ENCODE data around the gene KRTAP4-11. TPM values are rescaled to one million over a fixed set of nuclear protein-coding genes. Genes with fewer than 3 reads are reported as not detected.
"Not testable (repeated sequence)": the region's sequence is repeated elsewhere in the genome, so short reads cannot be mapped to it uniquely, and the experiment has no call there.

KRTAP4-11 gene
- total RNA-seq (2014; rRNA removed; shearing (Covaris generic)) = not detected in 2 replicates
- total RNA-seq (2022) = not detected in 2 replicates
- Bru-seq, nascent RNA = not detected
- not detected for BruChase-seq, experiment 1, labeled RNA remaining after a 6-hour chase
- BruChase-seq, experiment 2, labeled RNA remaining after a 2-hour chase = not detected
- long read RNA-seq = 0 reads

DNA sequence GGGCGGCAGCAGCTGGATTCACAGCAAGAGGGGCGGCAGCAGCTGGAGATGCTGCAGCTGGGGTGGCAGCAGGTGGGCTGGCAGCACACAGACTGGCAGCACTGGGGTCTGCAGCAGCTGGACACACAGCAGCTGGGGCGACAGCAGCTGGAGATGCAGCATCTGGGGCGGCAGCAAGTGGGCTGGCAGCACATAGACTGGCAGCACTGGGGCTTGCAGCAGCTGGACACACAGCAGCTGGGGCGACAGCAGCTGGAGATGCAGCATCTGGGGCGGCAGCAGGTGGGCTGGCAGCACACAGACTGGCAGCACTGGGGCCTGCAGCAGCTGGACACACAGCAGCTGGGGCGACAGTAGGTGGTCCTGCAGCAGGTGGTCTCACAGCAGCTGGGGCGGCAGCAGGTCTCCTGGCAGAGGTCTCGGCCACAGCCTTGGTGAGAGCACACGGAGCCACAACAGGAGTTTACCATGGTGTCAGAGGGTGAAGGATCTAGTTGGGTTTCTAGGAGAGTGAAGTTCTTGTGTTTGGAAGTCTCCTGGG, at the start of gene KRTAP4-11:
KRTAP4-11 (minus strand) TSS at position 528 of the 541 bp plus-strand sequence; CDS start at position 470, 58 bp downstream.
- DNase-seq (ENCODE audit: low spot score); POLR2A ChIA-PET; H3K4me2 ChIP-seq (ENCODE audit: low read length); H2AFZ ChIP-seq (ENCODE audit: low read length); BruUV-seq (replicated peaks); H3K27ac ChIP-seq (ENCODE audit: low read depth, low read length, poor library complexity, severe bottlenecking); CTCF ChIA-PET (ENCODE audit: unreplicated experiment); H3K36me3 ChIP-seq (ENCODE audit: insufficient read depth, low read length); intact Hi-C loops (cut with micrococcal nuclease; ENCODE audit: unreplicated experiment); H4K20me1 ChIP-seq (ENCODE audit: insufficient read depth, low read length); H3K4me3 ChIP-seq (ENCODE audit: low read depth, low read length, poor library complexity, severe bottlenecking); H3K9me2 ChIP-seq (ENCODE audit: insufficient read depth, low read length); H3K79me2 ChIP-seq (ENCODE audit: insufficient read depth, low read depth, low read length): not testable (repeated sequence)
- Histone ChIP-seq H3K4me1 (ENCODE audit: insufficient read depth, low read length, poor library complexity, severe bottlenecking) (peaks cover 20% of the 10 kb centered on the region), H3K9me3 (ENCODE audit: low read length) (peaks cover 16% of the 10 kb centered on the region; the same call in 1 of the 2 replicates)

GRCh38 chr17:41167561-41167960, 49.4 kb upstream of the KRTAP4-11 start:
- no peak for TF ChIP-seq EZH2phosphoT487 (IDR thresholded peaks at IDR 0.05; ENCODE audit: borderline replicate concordance, low read depth, low read length)
- TF ChIP-seq, protein P1, sequence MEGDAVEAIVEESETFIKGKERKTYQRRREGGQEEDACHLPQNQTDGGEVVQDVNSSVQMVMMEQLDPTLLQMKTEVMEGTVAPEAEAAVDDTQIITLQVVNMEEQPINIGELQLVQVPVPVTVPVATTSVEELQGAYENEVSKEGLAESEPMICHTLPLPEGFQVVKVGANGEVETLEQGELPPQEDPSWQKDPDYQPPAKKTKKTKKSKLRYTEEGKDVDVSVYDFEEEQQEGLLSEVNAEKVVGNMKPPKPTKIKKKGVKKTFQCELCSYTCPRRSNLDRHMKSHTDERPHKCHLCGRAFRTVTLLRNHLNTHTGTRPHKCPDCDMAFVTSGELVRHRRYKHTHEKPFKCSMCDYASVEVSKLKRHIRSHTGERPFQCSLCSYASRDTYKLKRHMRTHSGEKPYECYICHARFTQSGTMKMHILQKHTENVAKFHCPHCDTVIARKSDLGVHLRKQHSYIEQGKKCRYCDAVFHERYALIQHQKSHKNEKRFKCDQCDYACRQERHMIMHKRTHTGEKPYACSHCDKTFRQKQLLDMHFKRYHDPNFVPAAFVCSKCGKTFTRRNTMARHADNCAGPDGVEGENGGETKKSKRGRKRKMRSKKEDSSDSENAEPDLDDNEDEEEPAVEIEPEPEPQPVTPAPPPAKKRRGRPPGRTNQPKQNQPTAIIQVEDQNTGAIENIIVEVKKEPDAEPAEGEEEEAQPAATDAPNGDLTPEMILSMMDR (conservative IDR thresholded peaks at IDR 0.05; ENCODE audit: low read length) = no peak
- CTCF ChIA-PET (ENCODE audit: unreplicated experiment) = no interaction called here
- BruUV-seq (replicated peaks) = no TSS peak

DNA sequence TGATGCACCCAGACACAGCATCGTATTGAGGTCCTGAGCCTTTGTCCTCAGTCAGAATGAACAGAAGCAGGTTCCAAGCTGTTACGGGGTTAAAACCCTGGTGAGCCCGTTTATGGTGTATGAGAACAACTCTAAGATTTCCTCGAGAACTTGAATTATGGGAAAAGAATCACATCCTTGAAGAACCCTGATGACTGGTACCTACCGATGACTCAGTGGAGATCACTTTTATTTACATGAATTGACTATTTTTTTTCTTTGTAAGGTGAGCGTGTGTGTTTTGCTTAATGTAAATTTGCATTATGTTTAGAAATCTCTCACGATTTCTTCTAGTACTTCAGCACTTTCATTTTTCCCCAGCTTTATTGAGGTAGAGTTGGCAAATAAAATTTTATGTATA, 45.7 kb upstream of the KRTAP4-11 start:
- DNase-seq (ENCODE audit: low spot score) = no peak
- no peaks in the 10 kb centered on the region; the same call in 1 of the 2 replicates for H4K20me1 ChIP-seq (ENCODE audit: insufficient read depth, low read length)
- H2AFZ ChIP-seq (ENCODE audit: low read length) = no peak overlapping the region
- H3K4me3 ChIP-seq (ENCODE audit: low read depth, low read length, poor library complexity, severe bottlenecking) = no peak overlapping the region
- no peaks in the 10 kb centered on the region for H3K9me3 ChIP-seq (ENCODE audit: low read length)
- ChIA-PET CTCF (ENCODE audit: unreplicated experiment) (no interaction called here), POLR2A (no interaction called here)
- H3K9me2 ChIP-seq (ENCODE audit: insufficient read depth, low read length) = no peaks in the 10 kb centered on the region
- no peak overlapping the region for H3K4me2 ChIP-seq (ENCODE audit: low read length)
- TF ChIP-seq EZH2phosphoT487 (IDR thresholded peaks at IDR 0.05; ENCODE audit: borderline replicate concordance, low read depth, low read length) = no peak
- TF ChIP-seq, protein P1 (conservative IDR thresholded peaks at IDR 0.05; ENCODE audit: low read length) = no peak
- intact Hi-C loops (cut with micrococcal nuclease; ENCODE audit: unreplicated experiment) = no loop called here
- H3K79me2 ChIP-seq (ENCODE audit: insufficient read depth, low read depth, low read length) = no peaks in the 10 kb centered on the region
- no TSS peak for BruUV-seq (replicated peaks)
- H3K27ac ChIP-seq (ENCODE audit: low read depth, low read length, poor library complexity, severe bottlenecking) = no peak overlapping the region
- H3K36me3 ChIP-seq (ENCODE audit: insufficient read depth, low read length) = no peaks in the 10 kb centered on the region
- H3K4me1 ChIP-seq (ENCODE audit: insufficient read depth, low read length, poor library complexity, severe bottlenecking) = no peaks in the 10 kb centered on the region

More at GRCh38 chr17:41167561-41167960, 49.4 kb upstream of the KRTAP4-11 start:
- Histone ChIP-seq H3K4me1 (ENCODE audit: insufficient read depth, low read length, poor library complexity, severe bottlenecking) (no peaks in the 10 kb centered on the region), H3K36me3 (ENCODE audit: insufficient read depth, low read length) (no peaks in the 10 kb centered on the region), H3K27ac (ENCODE audit: low read depth, low read length, poor library complexity, severe bottlenecking) (no peak overlapping the region), H4K20me1 (ENCODE audit: insufficient read depth, low read length) (no peaks in the 10 kb centered on the region), H3K4me3 (ENCODE audit: low read depth, low read length, poor library complexity, severe bottlenecking) (no peak overlapping the region), H3K79me2 (ENCODE audit: insufficient read depth, low read depth, low read length) (no peaks in the 10 kb centered on the region), H3K9me2 (ENCODE audit: insufficient read depth, low read length) (no peaks in the 10 kb centered on the region), H3K4me2 (ENCODE audit: low read length) (no peak overlapping the region), H2AFZ (ENCODE audit: low read length) (no peak overlapping the region), H3K9me3 (ENCODE audit: low read length) (no peaks in the 10 kb centered on the region)
- intact Hi-C loops (cut with micrococcal nuclease; ENCODE audit: unreplicated experiment) = no loop called here
- POLR2A ChIA-PET = no interaction called here
- DNase-seq (ENCODE audit: low spot score) = no peak
